Suprapubic skin (tissue), 3 donors: ENCODE data around the gene ITGAL.

Experiments
- CTCF ChIP-seq, 2 donors: fragments of 200-600 bp in 1 of 2; fragments of 450-650 bp in 1 of 2; sonication (generic) in 1 of 2; IDR thresholded peaks; one replicate each; pipeline ENCODE4 v1.5.1; 2016 to 2019; ENCODE audit warnings: antibody characterized with exemption in 2 of 2, mild to moderate bottlenecking in 1 of 2, moderate library complexity in 1 of 2
- POLR2A ChIP-seq, 2 donors: fragments of 450-650 bp; IDR thresholded peaks; one replicate each; pipeline ENCODE4 v1.6.1; 2017; ENCODE audit warnings: antibody characterized with exemption in 2 of 2, mild to moderate bottlenecking in 2 of 2, moderate library complexity in 2 of 2

GRCh38 chr16:30528799-30529457 lies 56.4 kb downstream of the ITGAL start:
- no peak for TF ChIP-seq CTCF (IDR thresholded peaks at IDR 0.05)
- no peak for TF ChIP-seq POLR2A (IDR thresholded peaks at IDR 0.05)
